Ammon's horn (tissue), 1 donor: ENCODE data around the gene MOK.
"Not testable (repeated sequence)": the region's sequence is repeated elsewhere in the genome, so short reads cannot be mapped to it uniquely, and the experiment has no call there.

ENCODE experiments used
- DNase-seq: peaks from one replicate; pipeline ENCODE4 v3.0.0-alpha.2; 2016; ENCODE audit warnings: low spot score

Gene MOK

DNA sequence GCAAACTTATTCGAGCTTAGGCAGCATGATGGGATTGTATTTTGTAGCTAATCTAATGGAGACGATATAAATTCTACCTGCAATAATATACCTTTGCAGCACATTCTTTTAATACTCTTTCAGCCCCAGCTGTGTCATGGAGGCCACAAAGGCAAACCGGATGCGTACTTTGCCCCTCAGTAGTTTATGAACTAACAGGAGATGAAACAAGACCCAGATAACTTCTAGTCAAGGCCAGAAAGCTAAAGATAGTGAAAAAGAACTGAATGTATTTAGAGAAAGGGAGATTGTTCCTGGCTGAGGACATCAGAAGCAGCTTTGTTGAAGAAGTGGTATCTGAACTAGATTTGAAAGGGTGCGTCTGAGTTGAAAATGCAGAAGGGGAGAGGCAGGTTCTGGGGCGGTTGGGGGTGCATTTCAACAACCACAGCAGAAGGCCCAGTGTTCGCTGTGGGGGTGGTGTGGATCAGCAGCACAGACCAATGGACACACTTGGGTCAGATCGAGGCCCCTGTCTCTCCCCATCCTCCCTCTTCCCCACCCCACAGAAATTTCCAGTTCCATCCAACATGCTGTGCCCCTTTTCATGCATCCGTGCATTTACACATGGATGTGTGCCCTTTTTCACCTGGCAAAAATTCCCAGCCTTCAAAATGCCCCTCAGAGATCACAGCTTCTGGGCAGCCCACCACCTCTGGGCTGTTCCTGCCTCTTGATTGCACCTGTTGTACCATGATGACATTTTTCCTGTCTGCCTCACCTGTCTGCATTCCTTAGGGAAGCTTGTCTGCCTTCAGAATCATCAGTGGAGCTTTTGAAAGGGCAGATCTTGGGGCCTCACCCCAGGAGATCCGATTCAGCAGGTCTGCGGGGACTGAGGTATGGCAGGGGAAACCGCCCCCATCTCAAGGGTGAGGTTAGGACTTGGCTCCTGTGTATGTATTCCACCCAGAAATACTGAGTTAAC, 16.8 kb upstream of the MOK start:
- no peak for DNase-seq

DNA sequence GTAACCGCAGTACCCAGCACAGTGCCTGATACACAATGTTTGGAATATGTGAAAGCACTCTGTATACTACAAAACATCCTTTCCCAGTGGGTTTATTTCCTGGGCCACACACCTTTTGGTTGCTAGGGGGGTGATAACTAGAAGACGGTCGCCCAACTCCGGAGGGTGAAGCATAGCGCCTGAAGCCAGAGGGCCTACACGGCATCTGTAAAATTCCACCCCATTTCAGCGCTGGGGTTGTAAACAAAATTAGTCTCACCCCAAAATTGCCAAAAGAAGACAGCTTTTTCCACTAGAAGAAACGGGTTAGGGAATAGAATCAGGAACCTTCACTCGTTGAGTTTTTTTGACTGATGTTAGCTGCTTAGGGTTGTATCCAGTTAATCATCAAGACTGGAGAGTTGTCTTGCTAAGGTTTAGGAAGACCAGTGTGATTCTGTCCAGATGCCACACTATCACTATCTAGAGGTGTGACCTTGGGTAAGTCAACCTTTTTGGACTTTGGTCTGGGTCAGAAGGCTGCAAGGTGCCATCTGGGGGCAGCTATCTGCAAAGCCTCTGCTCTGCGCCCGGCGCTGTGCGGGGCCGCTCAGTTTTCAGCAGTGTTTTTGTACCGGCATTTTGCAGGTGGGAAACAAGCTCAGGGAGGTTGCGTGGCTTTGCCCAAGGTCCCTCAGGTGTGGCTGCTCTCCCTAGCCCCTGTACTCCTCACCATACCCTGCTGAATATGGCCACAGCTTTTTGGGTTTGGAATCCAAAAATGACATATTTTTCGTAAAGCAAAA, 15.9 kb upstream of the MOK start:
- DNase-seq = no peak

DNA sequence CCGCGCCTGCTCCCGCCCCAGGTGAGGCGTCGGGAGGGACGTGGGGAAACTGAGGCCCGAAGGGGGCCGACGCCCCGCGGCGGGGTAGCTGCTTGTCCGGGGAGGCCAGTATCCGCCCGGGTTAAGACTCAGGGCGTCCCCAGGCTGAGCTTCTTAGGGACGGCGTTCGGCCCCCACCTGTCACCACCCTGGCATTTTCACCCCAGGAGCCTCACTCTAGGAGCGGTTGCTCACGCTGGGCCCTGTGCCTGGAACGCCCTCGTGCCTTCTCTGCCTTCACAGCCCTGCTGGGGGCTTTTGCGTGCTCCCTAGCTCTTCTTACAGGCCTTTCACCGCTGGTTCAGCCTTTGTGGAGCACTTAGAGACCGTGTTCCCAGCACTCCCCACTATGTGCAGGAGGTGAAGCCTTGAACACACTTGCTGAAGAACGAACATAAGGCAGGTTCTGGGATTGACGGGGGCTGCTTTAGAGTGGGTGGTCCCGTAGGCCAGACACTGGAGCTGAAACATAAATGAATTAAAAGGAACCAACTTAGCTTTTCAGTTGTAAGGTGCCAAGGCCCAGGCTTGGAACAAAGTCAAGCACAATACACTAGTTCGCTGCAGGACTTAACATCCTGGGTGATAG, 15.2 kb upstream of the MOK start:
- no peak for DNase-seq

DNA sequence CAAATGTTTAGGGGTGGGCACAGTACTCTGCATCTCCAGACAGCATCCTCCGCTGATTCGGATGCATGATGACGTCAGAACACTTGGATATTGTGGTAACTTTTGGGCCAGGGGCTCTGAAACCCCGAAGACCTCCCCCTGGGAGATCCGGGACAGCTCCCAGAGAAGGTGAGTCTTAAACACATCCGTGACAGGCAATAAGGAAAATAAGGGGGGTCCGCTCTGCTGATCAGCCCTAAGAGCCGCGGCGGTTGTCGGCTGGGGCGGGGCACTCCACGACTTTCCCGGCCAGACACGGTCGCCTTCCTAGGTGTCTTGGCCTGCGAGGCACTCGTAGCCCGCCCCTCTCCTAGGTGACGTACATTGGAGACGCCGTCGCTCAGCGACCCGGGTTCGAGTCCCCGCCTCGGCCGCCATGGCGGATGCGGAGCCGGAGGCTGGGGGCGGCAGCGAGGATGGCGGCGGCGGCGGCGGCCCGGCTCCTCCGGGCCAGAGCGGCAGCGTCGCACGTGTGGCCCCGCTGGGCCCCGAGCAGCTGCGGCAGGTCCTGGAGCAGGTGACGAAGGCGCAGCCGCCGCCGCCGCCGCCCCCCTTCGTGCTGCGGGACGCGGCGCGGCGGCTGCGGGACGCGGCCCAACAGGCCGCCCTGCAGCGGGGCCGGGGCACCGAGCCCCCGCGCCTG, 14.5 kb upstream of the MOK start, which contains the start of gene ZNF839:
TSS of gene ZNF839 (plus strand) at position 396 of the 682 bp plus-strand sequence. CDS start at position 416, 20 bp downstream.
- peak; percentile 92 for DNase-seq

DNA sequence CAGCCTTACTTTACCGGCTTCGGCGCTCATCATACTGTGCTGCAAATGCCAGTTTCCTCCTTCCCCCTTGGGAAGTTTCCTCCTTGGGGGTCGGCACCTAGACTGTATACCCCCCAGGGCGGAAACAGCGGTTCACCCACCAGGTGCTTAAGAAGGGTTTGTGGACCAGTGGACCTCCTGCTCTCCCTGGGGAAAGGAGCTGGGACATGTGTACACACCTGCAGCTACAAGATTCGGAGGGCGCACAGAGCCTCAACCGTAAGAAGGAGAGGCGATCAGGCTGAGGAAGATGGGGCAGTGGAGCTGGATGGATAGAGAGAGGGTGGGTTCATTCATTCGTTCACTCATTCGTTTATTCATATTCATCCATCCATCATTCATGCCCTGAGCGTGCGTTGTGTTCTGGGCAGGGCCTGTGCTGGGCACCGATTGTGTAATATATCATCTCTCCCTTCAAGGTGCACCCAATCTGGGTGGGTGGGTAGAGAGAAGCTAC, 13.9 kb upstream of the MOK start:
- no peak for DNase-seq

DNA sequence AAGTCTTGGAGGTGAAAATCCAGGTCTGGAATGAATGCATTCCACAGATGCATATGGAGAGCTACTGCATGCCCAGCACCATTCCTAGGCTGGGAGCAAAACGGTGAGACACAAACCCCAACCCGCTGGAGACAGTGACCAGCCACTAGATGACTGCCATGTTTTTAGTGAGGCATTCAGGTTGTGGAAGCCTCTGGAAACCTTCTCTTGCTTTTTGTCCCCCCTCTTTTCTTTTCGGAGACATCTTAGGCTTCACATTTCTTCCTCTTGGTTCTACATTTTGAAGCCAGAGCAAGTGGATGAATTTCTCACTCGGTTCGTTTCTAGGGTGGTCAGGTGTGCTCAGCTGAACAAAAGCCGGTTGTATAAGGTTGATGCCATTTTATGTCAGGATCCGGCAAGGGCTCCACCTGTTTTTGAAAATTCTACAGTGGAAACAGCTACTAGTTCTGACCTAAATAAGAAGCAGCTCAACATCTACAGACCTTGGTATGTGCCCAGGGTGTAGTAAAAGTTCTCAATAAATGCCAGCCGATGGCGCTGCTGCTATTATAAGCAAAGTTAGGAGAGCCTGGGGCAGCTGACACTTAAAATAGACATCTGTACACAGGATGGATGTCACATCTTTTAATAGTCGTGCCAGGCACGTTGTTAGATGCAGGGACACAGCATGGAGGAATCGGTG, 12.7 kb upstream of the MOK start:
- peak; percentile 56 for DNase-seq

DNA sequence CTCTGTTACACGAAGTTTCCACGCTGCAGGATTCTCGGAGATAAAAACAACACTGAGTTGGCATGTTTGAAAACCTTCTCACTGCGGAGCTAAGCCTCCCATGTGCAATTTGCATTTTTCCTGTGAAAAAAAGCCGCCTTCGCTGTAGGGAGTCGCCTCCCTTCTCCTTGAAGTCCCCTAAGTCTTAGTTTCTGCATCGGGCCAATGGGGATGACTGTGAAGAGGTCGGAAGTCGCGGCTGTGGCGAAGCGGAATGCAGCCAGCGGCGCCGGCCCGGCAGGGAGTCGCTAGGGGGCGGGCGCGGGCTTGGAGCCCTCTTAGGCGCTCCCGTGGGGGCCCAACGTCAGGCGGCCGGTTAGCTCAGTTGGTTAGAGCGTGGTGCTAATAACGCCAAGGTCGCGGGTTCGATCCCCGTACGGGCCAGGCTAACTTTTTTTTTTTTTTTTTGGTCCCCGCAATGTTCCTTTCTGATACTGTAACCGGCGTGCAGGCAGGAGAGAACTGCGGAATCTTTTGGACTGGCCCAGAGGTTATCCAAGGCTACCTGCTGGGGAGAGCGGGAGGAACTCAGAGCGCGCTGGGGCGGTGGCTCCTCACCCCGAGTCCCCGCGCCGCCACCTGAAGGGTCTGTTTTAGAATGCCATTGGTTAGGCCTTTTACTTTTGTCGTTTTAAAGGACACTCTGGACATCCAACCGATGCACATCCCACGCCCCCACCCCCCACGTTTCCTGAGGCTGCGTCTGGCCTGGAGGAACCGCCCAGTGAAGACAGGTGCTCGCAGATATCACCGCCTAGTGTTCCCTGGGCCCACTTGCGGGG, 12.0 kb upstream of the MOK start:
- peak; percentile 94 for DNase-seq

DNA sequence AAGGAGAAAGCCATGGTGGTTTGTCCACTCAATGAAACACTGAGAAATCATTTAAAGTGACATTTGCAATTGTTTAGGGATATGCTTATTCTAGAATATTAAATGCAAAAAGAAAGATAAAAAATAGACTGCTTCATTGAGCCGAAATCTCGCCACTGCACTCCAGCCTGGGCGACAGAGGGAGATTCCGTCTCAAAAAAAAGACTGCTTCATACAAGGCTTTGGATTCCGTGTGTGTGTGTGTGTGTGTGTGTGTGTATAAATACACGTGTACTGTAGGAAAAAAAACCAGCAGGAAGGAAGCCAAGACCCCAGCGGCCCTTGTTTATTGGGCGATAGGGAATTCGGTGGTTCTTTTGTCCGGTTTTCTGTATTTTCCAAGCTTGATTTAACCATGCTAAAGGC, 11.4 kb upstream of the MOK start:
- no peak for DNase-seq

DNA sequence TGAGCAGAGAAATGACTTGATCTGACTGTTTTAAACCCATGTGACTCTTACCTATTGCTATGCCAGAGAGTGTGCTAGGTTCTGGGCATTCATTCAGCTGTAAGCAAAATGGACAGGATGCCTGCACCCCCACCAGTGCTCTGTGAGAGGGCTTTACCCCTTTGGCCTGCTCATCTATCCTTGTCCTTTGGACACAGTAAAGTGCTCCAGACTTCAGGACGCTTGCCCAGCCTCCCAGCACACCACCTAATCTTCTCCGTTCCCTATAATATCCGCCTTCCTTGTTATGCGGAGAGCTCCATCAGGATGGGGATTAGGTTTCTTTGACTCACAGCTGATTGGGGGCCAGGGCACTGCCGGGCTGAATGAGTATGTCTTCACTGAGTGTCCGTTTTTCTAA, 10.2 kb upstream of the MOK start:
- no peak for DNase-seq

DNA sequence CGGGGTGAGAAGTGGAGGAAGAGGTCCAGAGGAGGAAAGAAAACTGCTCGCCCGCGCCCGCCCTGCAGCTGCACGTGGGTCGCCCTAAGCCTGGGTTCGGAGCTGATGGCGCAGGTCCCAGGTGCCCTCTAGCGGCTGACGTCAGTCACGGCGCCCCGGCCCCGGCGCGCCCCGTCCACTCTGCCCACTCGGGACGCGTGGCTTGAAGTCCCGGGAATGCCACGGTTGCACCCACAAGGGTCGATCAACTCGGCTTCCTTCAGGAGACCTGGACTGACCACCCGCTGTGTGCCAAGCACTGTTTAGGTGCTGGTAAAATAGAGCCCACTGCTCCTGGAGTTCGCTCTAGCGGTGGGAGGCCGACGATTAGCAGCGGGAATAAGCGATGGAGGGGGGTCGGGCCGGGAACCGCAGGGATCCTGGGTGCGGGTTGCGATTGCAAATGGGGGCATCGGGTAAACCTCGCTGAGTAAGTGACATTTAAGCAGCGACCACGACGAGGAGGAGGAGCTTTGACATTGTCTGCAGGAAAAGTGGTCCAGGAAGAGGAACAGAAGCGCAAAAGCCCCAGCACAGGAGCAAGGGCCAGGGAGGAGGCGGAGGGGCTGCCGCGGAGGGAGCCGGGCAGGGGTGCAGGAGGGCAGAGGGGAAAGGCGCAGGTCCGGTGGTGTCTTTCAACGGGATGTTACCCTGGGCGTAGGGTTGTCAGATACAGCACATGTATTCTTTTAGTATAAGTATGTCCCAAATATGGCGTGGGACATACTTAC, 9.5 kb upstream of the MOK start:
- DNase-seq = peak; percentile 94

DNA sequence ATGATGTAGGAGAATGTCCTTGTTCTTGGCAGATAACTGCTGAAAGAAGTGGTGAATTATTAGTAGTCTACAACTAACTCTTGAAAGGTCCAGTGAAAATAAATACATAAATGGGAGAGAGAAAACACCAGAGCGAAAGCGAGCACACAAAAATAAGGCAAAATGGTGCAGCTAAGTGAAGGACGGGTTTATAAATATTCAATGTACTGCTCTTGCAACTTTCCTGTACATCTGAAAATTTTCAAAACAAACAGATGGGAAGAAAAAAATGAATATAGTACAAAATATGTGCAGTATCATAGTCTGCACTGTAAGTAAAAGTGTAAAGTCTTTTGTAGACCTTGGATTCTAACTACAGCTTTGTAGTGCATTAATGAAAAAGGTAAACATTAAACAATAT, 1.3 kb downstream of the MOK start:
- DNase-seq = no peak

DNA sequence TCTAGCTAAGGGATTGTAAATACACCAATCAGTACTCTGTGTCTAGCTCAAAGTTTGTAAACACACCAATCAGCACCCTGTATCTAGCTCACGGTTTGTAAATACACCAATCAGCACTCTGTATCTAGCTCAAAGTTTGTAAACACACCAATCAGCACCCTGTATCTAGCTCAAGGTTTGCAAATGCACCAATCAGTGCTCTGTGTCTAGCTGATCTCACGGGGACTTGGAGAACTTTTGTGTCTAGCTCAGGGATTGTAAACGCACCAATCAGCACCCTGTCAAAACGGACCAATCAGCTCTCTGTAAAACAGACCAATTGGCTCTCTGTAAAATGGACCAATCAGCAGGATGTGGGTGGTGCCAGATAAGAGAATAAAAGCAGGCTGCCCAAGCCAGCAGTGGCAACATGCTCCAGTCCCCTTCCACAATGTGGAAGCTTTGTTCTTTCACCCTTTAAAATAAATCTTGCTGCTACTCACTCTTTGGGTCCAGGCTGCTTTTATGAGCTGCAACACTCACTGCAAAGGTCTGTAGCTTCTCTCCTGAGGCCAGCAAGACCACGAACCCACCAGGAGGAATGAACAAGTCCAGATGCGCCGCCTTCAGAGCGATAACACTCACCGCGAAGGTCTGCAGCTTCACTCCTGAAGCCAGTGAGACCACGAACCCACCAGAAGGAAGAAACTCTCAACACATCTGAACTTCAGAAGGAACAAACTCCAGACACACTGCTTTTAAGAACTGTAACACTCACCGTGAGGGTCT, 6.5 kb downstream of the MOK start:
- not testable (repeated sequence) for DNase-seq

DNA sequence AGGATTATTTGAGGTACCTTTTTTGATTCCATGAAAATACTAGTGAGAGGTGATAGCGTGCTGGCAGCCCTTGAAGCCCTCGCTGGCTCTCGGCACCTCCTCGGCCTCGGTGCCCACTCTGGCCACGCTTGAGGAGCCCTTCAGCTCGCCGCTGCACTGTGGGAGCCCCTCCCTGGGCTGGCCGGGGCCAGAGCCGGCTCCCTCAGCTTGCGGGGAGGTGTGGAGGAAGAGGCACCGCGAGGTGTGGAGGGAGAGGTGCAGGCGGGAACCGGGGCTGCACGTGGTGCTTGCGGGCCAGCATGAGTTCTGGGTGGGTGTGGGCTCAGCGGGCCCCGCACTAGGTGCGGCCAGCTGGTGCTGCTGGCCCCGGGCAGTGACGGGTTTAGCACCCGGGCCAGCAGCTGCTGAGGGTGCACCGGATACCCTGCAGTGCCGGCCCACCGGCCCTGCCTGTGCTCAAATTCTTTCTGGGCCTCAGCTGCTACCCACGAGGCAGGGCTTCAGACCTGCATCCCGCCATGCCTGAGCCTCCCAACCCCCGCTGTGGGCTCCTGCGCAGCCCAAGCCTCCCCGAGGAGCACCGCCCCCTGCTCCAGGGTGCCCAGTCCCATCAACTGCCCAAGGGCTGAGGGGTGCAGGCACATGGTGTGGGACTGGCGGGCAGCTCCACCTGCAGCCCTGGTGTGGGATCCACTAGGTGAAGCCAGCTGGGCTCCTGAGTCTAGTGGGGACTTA, 7.4 kb downstream of the MOK start:
- no peak for DNase-seq

DNA sequence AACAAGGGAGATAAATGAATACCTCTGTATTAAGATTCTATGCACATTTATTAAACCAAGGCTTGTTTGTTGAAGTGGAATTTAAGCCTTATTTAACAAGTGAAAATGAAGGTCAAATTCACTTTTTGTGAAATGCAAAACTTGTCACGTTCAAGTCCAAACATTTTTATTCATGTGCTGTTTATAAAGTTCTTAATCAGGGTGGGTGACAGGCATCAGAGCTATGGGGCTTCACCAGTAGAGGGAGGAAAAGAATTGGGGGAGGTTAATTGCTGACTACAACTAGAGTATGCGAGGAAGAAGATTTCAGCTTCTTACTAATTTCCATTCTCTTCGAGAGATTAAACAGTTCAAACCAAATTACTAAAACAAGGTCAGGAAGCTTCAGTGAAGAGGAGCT, 9.7 kb downstream of the MOK start:
- DNase-seq = no peak

DNA sequence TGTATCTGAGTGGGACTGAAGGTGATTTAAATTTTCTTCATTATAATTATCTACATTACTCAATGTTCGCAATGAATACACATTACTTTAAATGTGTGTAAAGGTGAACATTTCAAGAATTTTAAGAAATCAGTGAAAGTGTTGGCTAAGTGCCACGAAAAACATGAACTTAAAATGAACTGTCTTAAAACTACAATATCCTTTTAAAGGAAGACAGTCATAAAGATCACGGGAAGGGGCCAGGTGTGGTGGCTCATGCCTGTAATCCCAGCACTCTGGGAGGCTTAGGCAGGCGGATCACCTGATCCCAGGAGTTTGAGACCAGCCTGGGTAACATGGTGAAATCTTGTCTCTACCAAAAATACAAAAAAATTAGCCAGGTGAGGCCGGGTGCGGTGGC, 11.2 kb downstream of the MOK start:
- no peak for DNase-seq

DNA sequence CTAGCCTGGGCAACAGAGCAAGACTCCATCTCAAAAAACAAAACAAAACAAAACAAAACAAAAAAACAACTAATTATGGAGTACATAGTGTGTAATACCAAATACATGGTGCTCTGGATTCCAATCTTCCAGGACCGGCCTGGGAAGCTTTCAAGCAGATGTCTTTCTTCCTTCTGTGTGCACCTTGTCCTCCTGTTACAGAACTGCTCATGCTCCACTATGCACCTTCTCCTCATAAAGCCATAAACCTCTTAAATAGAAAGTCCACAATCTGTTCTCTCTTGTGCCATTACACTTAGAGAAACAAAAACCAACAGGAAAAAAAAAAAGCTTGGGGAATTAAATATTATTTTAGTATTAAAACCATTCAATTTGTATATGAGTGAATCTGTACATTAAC, 12.5 kb downstream of the MOK start:
- no peak for DNase-seq

DNA sequence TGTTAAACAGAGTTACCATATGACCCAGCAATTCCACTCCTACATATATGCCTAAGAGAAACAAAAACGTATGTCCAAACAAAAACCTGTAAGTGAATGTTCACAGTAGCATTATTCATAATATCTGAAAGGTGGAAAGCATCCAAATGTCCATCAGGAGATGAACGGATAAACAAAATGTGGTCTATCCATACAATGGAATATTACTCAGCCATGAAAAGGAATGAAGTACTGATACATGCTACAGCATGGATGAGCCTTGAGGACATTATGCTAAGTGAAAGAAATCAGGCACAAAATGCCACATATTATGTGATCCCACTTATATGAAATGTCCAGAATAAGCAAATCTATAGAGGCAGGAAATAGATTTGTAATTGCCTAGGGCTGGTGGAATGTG, 16.8 kb downstream of the MOK start:
- no peak for DNase-seq

DNA sequence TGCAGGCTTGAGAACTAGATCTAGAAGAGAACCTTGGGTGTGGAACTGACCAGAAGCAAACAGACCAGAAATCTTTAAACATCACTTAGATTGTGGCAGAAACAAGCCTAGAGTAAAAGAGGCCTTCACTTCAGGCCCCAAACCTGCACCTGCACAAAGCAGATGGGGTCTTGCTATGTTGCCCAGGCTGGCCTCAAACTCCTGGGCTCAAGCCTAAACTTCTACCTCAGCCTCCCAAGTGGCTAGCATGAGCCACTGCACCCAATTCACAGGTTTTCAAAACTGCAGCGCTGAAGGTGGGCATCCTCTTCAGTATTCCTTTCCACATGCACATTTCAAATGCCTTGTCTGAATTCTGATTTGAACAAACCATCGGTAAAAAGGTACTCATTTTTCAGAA, 19.9 kb downstream of the MOK start:
- DNase-seq = no peak
